Hindlimb muscle (tissue), 1 donor: ENCODE results near the gene ADAMTS20. TPM values are rescaled to one million over a fixed set of nuclear protein-coding genes. Genes with fewer than 3 reads are reported as not detected.

ENCODE experiments used
- DNase-seq: peaks from one replicate; pipeline ENCODE4 v3.0.0-alpha.2; 2013
- polyA plus RNA-seq: library from polyadenylated mRNA; unstranded; fragments of 120-200 nt; gene quantifications from one replicate; pipeline ENCODE4 v1.2.1, GENCODE V29; 2013; ENCODE audit not compliant: insufficient read length

ADAMTS20 gene
- polyA plus RNA-seq, 1 donor, result 0.72 TPM

DNA sequence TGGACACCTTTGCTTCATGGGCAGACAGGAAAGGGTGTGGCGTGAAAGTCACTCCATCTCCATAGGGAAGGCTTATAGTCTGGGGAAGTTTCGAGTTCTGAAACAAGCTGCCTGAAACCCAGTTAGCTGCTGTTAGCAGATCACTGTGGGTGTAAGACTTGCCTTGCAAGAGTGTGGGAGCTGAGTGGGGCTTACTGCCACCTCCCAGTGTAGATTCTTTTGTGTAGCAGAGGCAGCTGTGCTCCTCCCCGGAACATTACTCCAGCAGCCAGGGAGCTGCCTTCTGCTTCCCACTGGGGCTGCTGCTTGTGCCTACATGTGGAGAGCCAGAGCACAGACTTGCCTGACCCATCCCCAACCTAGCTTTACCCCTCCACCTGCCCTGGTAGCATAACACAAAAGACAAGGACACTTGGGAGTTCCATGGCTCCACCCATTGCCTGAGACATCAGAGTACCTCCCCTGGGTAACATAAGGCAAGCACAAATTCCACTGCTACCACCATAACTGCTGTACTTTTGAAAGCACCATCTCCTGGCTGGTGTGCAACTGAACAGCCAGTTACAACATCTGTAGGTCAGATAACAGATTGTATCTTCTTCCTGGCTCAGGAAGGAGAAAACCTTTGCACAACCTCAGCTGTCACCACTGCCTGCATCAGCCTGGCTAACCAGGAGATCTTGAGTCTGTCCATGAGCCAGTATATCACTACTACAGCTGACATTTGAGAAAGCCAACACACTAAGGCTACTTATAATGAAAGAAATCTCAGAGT, 69.5 kb downstream of the ADAMTS20 start:
- DNase-seq, result no peak

- DNase-seq, result no peak
Measured at GRCh38 chr12:43480591-43480990, 71.4 kb downstream of the ADAMTS20 start.

- DNase-seq, result no peak
Measured at GRCh38 chr12:43462741-43463140, 89.3 kb downstream of the ADAMTS20 start.

DNA sequence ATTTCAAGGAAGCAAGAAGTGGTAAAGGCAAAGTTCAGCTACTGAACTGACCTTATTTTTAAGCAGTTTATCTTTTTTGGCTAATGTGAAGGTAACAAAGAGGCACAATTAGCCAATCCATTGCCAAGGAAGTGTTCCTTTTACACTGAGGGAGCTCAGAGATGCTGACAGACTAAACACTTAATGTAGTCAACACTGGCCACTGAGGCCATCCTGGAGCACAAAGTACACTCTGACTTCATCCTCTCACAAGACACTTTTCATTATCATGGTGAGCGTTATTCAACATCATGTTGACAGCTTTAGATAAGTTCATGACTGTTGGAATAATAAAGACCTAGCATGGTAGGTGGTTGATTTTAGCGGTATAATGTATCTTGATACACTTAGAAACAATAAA, 89.9 kb downstream of the ADAMTS20 start:
- no peak for DNase-seq

- DNase-seq, result no peak
Measured at GRCh38 chr12:43459285-43459684, 92.7 kb downstream of the ADAMTS20 start.

DNA sequence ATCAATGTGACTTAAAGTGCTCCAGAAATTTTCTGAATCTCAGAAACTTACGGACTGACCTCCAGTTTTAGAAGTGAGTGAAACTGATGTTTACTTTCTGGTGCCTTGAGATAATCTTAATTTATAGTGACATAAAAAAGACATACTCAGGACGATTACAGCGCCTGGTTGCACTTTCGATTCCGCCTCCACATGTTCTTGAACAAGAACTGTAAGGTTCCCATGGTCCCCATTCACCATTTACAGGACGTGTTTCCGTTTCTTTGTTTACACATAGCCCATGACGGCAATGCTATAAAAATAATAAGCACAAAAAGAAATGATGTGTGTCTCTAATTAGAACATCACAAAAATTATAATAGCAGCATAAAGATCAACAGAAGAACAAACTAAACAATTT, 98.2 kb downstream of the ADAMTS20 start:
- DNase-seq, result no peak

DNA sequence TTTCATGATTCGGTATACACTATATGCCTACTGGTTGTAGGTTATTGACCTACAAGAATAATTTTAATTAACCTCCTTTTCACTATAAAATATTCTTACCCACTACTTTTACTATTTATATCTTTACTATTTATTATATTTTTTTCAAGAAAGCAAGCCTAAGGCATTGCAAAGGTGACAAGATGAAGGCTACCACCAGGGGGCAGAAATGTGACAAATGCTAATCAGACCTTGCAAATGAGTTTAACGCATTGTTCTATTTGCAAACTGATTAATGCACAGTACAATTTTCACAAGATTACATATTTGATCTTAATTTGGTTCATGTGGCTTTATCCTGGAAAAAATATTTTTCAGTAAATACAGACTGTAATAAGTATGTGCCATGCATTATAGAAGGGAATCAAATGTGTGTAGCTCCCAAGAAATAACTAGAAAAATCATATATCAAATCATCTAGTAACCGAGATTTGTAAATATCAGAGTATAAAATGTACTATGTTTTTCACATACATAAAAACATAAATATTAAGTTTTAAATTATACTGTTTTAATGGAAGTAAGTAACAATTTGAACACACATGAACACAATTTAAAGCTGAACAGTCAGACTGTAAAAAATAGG, 107.0 kb downstream of the ADAMTS20 start:
- no peak for DNase-seq

- DNase-seq, result no peak
Measured at GRCh38 chr12:43436597-43436996, 115.4 kb downstream of the ADAMTS20 start.

GRCh38 chr12:43434614-43435013, 117.4 kb downstream of the ADAMTS20 start:
- no peak for DNase-seq

GRCh38 chr12:43428088-43428600, 123.9 kb downstream of the ADAMTS20 start:
- no peak for DNase-seq

- DNase-seq, result no peak
Measured at GRCh38 chr12:43425361-43425760, 126.6 kb downstream of the ADAMTS20 start.

DNA sequence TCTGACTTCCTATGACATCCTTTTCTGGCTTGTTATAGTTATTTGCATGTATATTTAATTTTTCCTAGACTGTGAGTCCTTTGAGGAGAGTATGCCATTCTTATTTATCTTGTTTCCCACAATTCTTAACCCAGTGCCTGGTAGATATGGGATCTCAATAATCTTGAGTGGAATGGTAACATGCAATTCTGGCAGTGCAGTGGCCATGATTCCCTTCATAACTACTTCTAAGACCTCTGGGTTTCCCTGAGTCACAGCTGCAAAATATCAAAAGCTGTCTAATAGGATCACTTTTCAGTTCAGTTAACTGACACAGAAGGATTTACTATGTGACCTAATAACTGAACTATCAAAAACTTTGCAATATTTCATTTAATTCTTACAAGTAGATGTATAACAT, 135.0 kb downstream of the ADAMTS20 start:
- no peak for DNase-seq

GRCh38 chr12:43407816-43408645, 144.0 kb downstream of the ADAMTS20 start:
- no peak for DNase-seq

DNA sequence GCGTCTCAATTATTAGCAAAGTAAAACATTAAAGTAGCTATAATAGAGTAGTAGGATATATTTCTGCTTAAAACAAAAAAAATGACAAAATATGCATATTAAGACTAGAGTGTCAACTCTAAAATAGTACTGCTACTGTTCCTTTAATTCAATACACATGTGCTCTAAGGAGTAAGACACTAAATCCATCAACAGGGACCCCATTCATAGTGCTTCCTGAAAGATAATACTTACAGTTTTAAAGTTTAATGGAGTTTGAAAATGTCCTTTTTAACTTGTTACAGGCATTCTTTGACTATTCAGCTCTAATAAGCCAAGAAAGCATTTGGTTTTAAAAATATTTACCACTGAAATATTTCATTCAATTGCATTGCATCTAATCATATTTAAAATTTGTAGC, 145.2 kb downstream of the ADAMTS20 start:
- DNase-seq, result no peak

DNA sequence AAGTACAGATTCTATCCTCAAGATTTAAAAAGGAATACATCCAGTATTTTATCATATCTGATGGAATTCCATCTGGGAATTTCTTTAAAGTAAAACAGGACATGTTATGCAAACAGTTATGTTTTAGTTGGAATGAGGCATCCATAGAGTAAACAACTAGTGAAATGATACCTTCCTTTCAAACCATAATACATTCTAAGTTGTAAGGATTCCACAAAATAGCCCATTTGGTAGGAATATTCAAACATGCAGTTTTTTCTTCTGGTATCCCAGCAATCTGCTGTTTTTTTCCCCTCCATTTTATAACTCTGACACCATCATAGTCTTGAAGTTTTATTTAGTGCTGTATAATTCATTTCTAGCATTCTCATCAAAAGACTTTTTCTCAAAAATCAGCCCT, 149.6 kb downstream of the ADAMTS20 start:
- DNase-seq, result no peak

DNA sequence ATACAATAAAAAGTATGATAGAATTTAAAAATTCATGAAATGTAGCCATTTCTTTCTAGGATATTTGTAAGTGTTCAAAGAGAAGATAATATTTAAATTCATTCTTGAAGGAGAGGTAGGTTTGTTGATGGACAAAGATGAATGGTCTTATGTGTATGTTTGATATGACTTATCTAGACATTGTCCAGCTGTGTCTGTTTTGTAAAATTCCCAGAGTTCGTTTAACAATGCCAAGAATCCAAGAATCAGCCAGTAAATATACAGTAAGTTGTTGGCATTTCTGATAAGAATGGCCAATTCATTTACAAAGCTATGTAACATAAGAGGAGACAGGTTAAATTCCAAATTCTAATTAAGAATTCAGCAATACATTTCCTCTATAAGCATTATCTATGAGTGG, 150.9 kb downstream of the ADAMTS20 start:
- no peak for DNase-seq

- no peak for DNase-seq
Measured at GRCh38 chr12:43396671-43397070, 155.3 kb downstream of the ADAMTS20 start.

GRCh38 chr12:43392116-43392515, 159.9 kb downstream of the ADAMTS20 start:
- DNase-seq, result no peak

GRCh38 chr12:43381879-43382278, 170.1 kb downstream of the ADAMTS20 start:
- DNase-seq, result no peak

DNA sequence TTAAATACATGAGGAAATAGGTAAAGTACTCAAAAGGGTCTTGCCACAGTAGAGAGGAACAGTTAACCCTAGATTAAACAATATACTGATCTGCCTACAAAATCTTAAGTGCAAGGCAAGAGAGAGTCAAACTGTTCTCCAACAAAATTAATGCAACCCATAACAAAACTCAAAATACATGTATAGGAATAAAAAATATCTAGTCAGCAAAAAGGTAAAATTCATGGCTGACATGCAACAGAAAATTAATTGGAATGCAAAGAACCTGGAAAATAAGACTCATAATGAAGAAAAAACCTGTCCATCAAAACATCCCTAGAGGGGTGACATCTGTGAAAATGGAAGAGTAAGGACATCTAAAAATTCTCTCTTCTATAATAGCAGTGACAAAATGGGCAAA, 173.6 kb downstream of the ADAMTS20 start:
- DNase-seq, result no peak

- DNase-seq, result no peak
Measured at GRCh38 chr12:43370263-43370662, 181.7 kb downstream of the ADAMTS20 start.

- no peak for DNase-seq
Measured at GRCh38 chr12:43362910-43363694, 188.9 kb downstream of the ADAMTS20 start.
